SK-N-SH (cell line): ENCODE measurements around the gene FAM110A. TPM values are rescaled to one million over a fixed set of nuclear protein-coding genes. Genes with fewer than 3 reads are reported as not detected.
"Not testable (repeated sequence)": the region's sequence is repeated elsewhere in the genome, so short reads cannot be mapped to it uniquely, and the experiment has no call there.

Experiments used
- CTCF ChIA-PET: fragments of 300-600, 350-600 bp; formaldehyde crosslinking; extraction: SDS; loops from one replicate; lab custom pipeline; 2021; lab: Yijun Ruan, JAX
- POLR2A ChIA-PET: fragments of 350-600 bp; sonication (Branson Sonifier 250); formaldehyde crosslinking; extraction: SDS; loops from one replicate; lab custom pipeline; 2020; ENCODE audit warnings: antibody characterized with exemption, inconsistent platforms; lab: Yijun Ruan, JAX
- DNase-seq: peaks from one replicate; pipeline ENCODE4 v3.0.0; 2012
- H2AFZ ChIP-seq: fragments of 200-600 bp; sonication (generic); 2 replicates; pipeline ENCODE4 v1.8.1; 2016; ENCODE audit warnings: antibody characterized with exemption, mild to moderate bottlenecking, low read depth
- H3F3A ChIP-seq: fragments of 200-600 bp; sonication (generic); replicated peaks from 2 replicates; pipeline ENCODE3; 2016; ENCODE audit warnings: antibody characterized with exemption, mild to moderate bottlenecking; ENCODE audit not compliant: insufficient read depth
- H3K27ac ChIP-seq, 2 experiments: fragments of 200-500 bp in 1 of 2; fragments of 200-600 bp in 1 of 2; sonication (Bioruptor generic) in 1 of 2; sonication (generic), shearing (Covaris generic) in 1 of 2; 2 replicates each; pipeline versions ENCODE4 v1.5.1 to v1.6.1; 2014 to 2016; ENCODE audit warnings: low read depth in 2 of 2, inconsistent platforms in 1 of 2, low read length in 1 of 2, mild to moderate bottlenecking in 1 of 2, mixed read lengths in 1 of 2
- H3K27me3 ChIP-seq: fragments of 200-600 bp; sonication (generic), shearing (Covaris generic); 2 replicates; pipeline ENCODE4 v1.6.1; 2016; ENCODE audit warnings: mixed run types; ENCODE audit not compliant: insufficient read depth
- H3K36me3 ChIP-seq, 2 experiments: fragments of 200-500 bp in 1 of 2; fragments of 200-600 bp in 1 of 2; sonication (Bioruptor generic) in 1 of 2; sonication (generic) in 1 of 2; replicated peaks in 1 of 2; 2 replicates each; pipeline versions ENCODE3 to v1.5.1; 2014 to 2016; ENCODE audit warnings: low read length in 1 of 2, mild to moderate bottlenecking in 1 of 2; ENCODE audit not compliant: insufficient read depth in 2 of 2, control insufficient read depth in 1 of 2
- H3K4me1 ChIP-seq, 2 experiments: fragments of 200-500 bp in 1 of 2; fragments of 200-600 bp in 1 of 2; sonication (Bioruptor generic) in 1 of 2; sonication (generic), shearing (Covaris generic) in 1 of 2; 2 replicates each; pipeline versions ENCODE4 v1.5.1 to v1.6.1; 2014 to 2016; ENCODE audit warnings: low read depth in 1 of 2, low read length in 1 of 2, mixed run types in 1 of 2; ENCODE audit not compliant: insufficient read depth in 2 of 2, control insufficient read depth in 1 of 2
- H3K4me2 ChIP-seq: fragments of 200-600 bp; sonication (generic), shearing (Covaris generic); 2 replicates; pipeline ENCODE4 v1.6.1; 2017; ENCODE audit warnings: mixed run types
- H3K4me3 ChIP-seq, 2 experiments: fragments of 200-500 bp in 1 of 2; fragments of 200-600 bp in 1 of 2; sonication (Bioruptor generic) in 1 of 2; sonication (generic), shearing (Covaris generic) in 1 of 2; 2 replicates each; pipeline versions ENCODE4 v1.5.1 to v1.8.1; 2014 to 2016; ENCODE audit warnings: low read depth in 2 of 2, inconsistent platforms in 1 of 2, low read length in 1 of 2, mild to moderate bottlenecking in 1 of 2, mixed read lengths in 1 of 2, moderate library complexity in 1 of 2
- H3K79me2 ChIP-seq: fragments of 200-600 bp; sonication (generic); 2 replicates; pipeline ENCODE4 v1.8.1; 2017; ENCODE audit warnings: mild to moderate bottlenecking; ENCODE audit not compliant: insufficient read depth
- H3K9ac ChIP-seq: fragments of 200-600 bp; sonication (generic); 2 replicates; pipeline ENCODE4 v1.6.1; 2017; ENCODE audit warnings: mixed run types
- H3K9me2 ChIP-seq: fragments of 200-600 bp; sonication (generic); 2 replicates; pipeline ENCODE4 v1.6.1; 2017; ENCODE audit warnings: mixed run types
- H3K9me3 ChIP-seq: fragments of 200-600 bp; sonication (generic); 2 replicates; pipeline ENCODE4 v1.6.1; 2017; ENCODE audit warnings: mixed run types, mild to moderate bottlenecking, moderate library complexity
- H4K20me1 ChIP-seq: fragments of 200-600 bp; sonication (generic); 2 replicates; pipeline ENCODE4 v1.6.1; 2017; ENCODE audit warnings: mild to moderate bottlenecking, mixed run types; ENCODE audit not compliant: insufficient read depth
- ELF1 ChIP-seq: IDR thresholded peaks from 2 replicates; pipeline ENCODE4 v1.4.0; 2012
- EP300 ChIP-seq, 2 experiments: IDR thresholded peaks; 2 replicates each; pipeline versions ENCODE4 v1.4.0 to v1.6.1; 2012; ENCODE audit warnings: borderline replicate concordance in 1 of 2, low read depth in 1 of 2, low read length in 1 of 2
- EZH2phosphoT487 ChIP-seq: fragments of 200-600 bp; sonication (generic); IDR thresholded peaks from 2 replicates; pipeline ENCODE4 v1.6.1; 2017; ENCODE audit warnings: low read depth, mixed run types, mild to moderate bottlenecking, antibody characterized with exemption, moderate library complexity, borderline replicate concordance
- FOSL2 ChIP-seq: IDR thresholded peaks from 2 replicates; pipeline ENCODE4 v1.4.0; 2012; ENCODE audit warnings: low read depth, mild to moderate bottlenecking, moderate library complexity, borderline replicate concordance
- GABPA ChIP-seq: IDR thresholded peaks from 2 replicates; pipeline ENCODE4 v1.4.0; 2012; ENCODE audit warnings: low read depth, mild to moderate bottlenecking
- JUND ChIP-seq: IDR thresholded peaks from 2 replicates; pipeline ENCODE4 v1.4.0; 2012
- MEF2A ChIP-seq: IDR thresholded peaks from 2 replicates; pipeline ENCODE4 v1.4.0; 2012; ENCODE audit warnings: low read depth, borderline replicate concordance
- MXI1 ChIP-seq: IDR thresholded peaks from 2 replicates; pipeline ENCODE4 v1.6.1; 2012; ENCODE audit warnings: mild to moderate bottlenecking, low read depth, low read length, improper control_type of control experiment
- NFIC ChIP-seq: IDR thresholded peaks from 2 replicates; pipeline ENCODE4 v1.4.0; 2012; ENCODE audit warnings: borderline replicate concordance
- NRF1 ChIP-seq: IDR thresholded peaks from 2 replicates; pipeline ENCODE4 v1.6.1; 2012; ENCODE audit warnings: low read depth, mild to moderate bottlenecking, low read length
- POLR2AphosphoS5 ChIP-seq: IDR thresholded peaks from 2 replicates; pipeline ENCODE4 v1.6.1; 2012; ENCODE audit warnings: low read depth, low read length
- RAD21 ChIP-seq: IDR thresholded peaks from 2 replicates; pipeline ENCODE4 v1.6.1; 2012; ENCODE audit warnings: mild to moderate bottlenecking, low read length
- RCOR1 ChIP-seq: fragments of 150-350 bp; IDR thresholded peaks from 2 replicates; pipeline ENCODE4 v1.6.1; 2017; ENCODE audit warnings: antibody characterized with exemption, low read length
- RXRA ChIP-seq: IDR thresholded peaks from 2 replicates; pipeline ENCODE4 v1.4.0; 2012; ENCODE audit warnings: low read depth, mild to moderate bottlenecking, borderline replicate concordance
- SIN3A ChIP-seq: IDR thresholded peaks from 2 replicates; pipeline ENCODE4 v1.6.1; 2012; ENCODE audit warnings: low read depth, mild to moderate bottlenecking, low read length, moderate library complexity, borderline replicate concordance
- SMC3 ChIP-seq: IDR thresholded peaks from 2 replicates; pipeline ENCODE4 v1.6.1; 2012; ENCODE audit warnings: low read depth, low read length, improper control_type of control experiment
- YY1 ChIP-seq: IDR thresholded peaks from 2 replicates; pipeline ENCODE4 v1.4.0; 2012; ENCODE audit warnings: low read depth, mild to moderate bottlenecking
- WGBS: methylation state at CpG from one replicate; pipeline ENCODE4 v1.1.6; 2017; ENCODE audit warnings: low lambda C conversion rate; 5-methylcytosine and 5-hydroxymethylcytosine counted together
- polyA plus RNA-seq, 3 experiments: library from polyadenylated mRNA; depleted of rRNA; stranded (reverse); fragments of >200 nt; gene quantifications; 2 replicates each; pipeline ENCODE4 v1.2.3, GENCODE V29; 2012
- TF ChIP-seq, protein P1 (sequence below): fragments of 150-350 bp; IDR thresholded peaks from 2 replicates; pipeline ENCODE4 v1.6.1; 2016; ENCODE audit warnings: mild to moderate bottlenecking, low read depth, low read length
- TF ChIP-seq, protein P2 (sequence below): fragments of 150-350 bp; IDR thresholded peaks from 2 replicates; pipeline ENCODE4 v1.6.1; 2017; ENCODE audit warnings: antibody characterized with exemption, low read length, low read depth, borderline replicate concordance
- TF ChIP-seq, protein P3 (sequence below): IDR thresholded peaks from 2 replicates; pipeline ENCODE4 v1.6.1; 2012; ENCODE audit warnings: mild to moderate bottlenecking, low read depth, low read length, moderate library complexity

The FAM110A gene
- polyA plus RNA-seq, 1 of the 3 experiments (the other 2 are of a cell fraction): 3.8 TPM

DNA sequence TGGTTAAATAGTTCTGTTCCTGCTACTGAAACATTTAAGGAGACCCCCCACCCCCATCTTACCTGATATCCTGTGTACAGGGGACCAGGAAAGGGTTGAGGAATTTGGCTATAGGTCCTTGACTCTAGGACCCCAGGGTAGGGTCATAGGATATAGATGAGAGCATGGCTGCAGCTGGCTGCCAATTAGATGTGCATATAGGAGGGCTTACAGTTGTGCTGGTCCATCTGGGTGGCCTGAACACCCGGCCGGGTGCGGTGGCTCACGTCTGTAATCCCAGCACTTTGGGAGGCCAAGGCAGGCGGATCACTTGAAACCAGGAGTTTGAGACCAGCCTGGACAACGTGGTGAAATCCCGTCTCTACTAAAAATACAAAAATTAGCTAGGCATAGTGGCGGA, 15.2 kb downstream of the FAM110A start:
- H3K27me3 ChIP-seq, H3K4me3 ChIP-seq, H3K27ac ChIP-seq, H4K20me1 ChIP-seq, H3K9me3 ChIP-seq, H3K9ac ChIP-seq, H3K79me2 ChIP-seq, H3K4me2 ChIP-seq, H3F3A ChIP-seq, DNase-seq, POLR2A ChIA-PET, H2AFZ ChIP-seq, H3K36me3 ChIP-seq, H3K9me2 ChIP-seq: not testable (repeated sequence)
- H3K4me1 ChIP-seq: peaks cover 0 to 45% of the 10 kb centered on the region in 2 experiments; a peak in 1 of 4 replicates
- CTCF ChIA-PET: interaction anchor here (1.3 kb wide), 1 partner anchor 33 kb away, joined by 5 read pairs; no protein-coding TSS in a partner anchor
- 86% methylated on average over 6 of the region's 8 CpGs for WGBS

DNA sequence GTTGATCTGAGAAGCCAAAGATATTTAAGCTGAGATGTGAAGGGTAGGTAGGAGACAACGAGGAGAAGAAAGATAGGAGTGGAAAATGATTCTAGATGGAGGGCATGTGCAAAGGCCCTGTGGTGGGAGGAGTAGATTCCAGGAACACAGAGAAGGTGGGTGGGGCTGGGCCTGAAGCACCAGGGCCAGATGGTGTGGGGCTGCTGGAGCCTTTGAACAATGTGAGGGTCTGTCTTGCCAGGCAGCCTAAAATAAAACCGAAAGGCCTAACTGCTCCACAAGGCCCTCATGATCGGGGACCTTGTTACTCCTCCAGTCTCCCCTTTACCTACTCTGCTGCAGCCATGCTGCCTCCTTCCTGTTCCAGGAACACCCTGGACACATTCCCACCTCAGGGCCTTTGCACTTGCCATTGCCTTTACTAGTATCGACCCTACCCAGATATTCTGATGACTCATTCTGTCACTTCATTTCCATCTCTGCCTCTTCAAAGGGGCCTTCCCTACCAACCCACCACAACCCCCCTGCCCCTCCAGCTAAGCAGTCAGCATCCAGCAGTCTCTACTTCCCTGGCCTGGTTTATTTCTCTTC, 20.0 kb downstream of the FAM110A start:
- H3K27ac ChIP-seq: no peak overlapping the region
- DNase-seq: no peak
- H4K20me1 ChIP-seq: no peaks in the 10 kb centered on the region
- no peaks in the 10 kb centered on the region for H3F3A ChIP-seq
- CTCF ChIA-PET: interaction anchor here (0.7 to 0.9 kb wide), 2 partner anchors 21 to 104 kb away, joined by 3 to 4 read pairs; no protein-coding TSS in a partner anchor
- no peak overlapping the region for H3K4me3 ChIP-seq
- POLR2A ChIA-PET: no interaction called here
- H3K79me2 ChIP-seq: no peaks in the 10 kb centered on the region; the same call in none of the 2 replicates
- H3K9me2 ChIP-seq: no peaks in the 10 kb centered on the region
- H3K9me3 ChIP-seq: no peaks in the 10 kb centered on the region
- H3K4me2 ChIP-seq: no peak overlapping the region
- no peak overlapping the region for H2AFZ ChIP-seq
- H3K4me1 ChIP-seq: peaks cover 5% of the 10 kb centered on the region in 2 experiments; a peak in 3 of 4 replicates
- no peak overlapping the region for H3K9ac ChIP-seq
- H3K36me3 ChIP-seq: no peaks in the 10 kb centered on the region
- TF ChIP-seq RAD21: no peak
- TF ChIP-seq MXI1: no peak
- TF ChIP-seq, protein P1, sequence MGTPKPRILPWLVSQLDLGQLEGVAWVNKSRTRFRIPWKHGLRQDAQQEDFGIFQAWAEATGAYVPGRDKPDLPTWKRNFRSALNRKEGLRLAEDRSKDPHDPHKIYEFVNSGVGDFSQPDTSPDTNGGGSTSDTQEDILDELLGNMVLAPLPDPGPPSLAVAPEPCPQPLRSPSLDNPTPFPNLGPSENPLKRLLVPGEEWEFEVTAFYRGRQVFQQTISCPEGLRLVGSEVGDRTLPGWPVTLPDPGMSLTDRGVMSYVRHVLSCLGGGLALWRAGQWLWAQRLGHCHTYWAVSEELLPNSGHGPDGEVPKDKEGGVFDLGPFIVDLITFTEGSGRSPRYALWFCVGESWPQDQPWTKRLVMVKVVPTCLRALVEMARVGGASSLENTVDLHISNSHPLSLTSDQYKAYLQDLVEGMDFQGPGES: no peak
- TF ChIP-seq SIN3A: no peak
- no peak for TF ChIP-seq RCOR1
- no peak for TF ChIP-seq FOSL2
- TF ChIP-seq RXRA: no peak
- TF ChIP-seq MEF2A: no peak
- TF ChIP-seq GABPA: no peak
- TF ChIP-seq JUND: no peak
- no peak for TF ChIP-seq EZH2phosphoT487
- TF ChIP-seq EP300 (IDR thresholded peaks at IDR 0.05; ENCODE audit: borderline replicate concordance in 1 of 2, low read depth in 1 of 2, low read length in 1 of 2): no peak
- TF ChIP-seq POLR2AphosphoS5: no peak
- no peak for TF ChIP-seq SMC3
- TF ChIP-seq YY1: no peak
- no peak for TF ChIP-seq NFIC
- no peak for TF ChIP-seq NRF1
- TF ChIP-seq ELF1: no peak
- TF ChIP-seq, protein P2, sequence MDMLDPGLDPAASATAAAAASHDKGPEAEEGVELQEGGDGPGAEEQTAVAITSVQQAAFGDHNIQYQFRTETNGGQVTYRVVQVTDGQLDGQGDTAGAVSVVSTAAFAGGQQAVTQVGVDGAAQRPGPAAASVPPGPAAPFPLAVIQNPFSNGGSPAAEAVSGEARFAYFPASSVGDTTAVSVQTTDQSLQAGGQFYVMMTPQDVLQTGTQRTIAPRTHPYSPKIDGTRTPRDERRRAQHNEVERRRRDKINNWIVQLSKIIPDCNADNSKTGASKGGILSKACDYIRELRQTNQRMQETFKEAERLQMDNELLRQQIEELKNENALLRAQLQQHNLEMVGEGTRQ: no peak
- TF ChIP-seq, protein P3, sequence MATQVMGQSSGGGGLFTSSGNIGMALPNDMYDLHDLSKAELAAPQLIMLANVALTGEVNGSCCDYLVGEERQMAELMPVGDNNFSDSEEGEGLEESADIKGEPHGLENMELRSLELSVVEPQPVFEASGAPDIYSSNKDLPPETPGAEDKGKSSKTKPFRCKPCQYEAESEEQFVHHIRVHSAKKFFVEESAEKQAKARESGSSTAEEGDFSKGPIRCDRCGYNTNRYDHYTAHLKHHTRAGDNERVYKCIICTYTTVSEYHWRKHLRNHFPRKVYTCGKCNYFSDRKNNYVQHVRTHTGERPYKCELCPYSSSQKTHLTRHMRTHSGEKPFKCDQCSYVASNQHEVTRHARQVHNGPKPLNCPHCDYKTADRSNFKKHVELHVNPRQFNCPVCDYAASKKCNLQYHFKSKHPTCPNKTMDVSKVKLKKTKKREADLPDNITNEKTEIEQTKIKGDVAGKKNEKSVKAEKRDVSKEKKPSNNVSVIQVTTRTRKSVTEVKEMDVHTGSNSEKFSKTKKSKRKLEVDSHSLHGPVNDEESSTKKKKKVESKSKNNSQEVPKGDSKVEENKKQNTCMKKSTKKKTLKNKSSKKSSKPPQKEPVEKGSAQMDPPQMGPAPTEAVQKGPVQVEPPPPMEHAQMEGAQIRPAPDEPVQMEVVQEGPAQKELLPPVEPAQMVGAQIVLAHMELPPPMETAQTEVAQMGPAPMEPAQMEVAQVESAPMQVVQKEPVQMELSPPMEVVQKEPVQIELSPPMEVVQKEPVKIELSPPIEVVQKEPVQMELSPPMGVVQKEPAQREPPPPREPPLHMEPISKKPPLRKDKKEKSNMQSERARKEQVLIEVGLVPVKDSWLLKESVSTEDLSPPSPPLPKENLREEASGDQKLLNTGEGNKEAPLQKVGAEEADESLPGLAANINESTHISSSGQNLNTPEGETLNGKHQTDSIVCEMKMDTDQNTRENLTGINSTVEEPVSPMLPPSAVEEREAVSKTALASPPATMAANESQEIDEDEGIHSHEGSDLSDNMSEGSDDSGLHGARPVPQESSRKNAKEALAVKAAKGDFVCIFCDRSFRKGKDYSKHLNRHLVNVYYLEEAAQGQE: no peak
- WGBS: 92% methylated on average over 4 of the region's 4 CpGs
- H3K27me3 ChIP-seq: no peaks in the 10 kb centered on the region
